GM12878 (cell line): ENCODE results near the gene LAMA2.

Source experiments
- CBFB ChIP-seq: IDR thresholded peaks from 2 replicates; pipeline ENCODE4 v1.6.1; 2016; ENCODE audit warnings: antibody characterized with exemption, low read depth
- CREB1 ChIP-seq: IDR thresholded peaks from 2 replicates; pipeline ENCODE4 v1.6.1; 2012; ENCODE audit warnings: low read depth, mild to moderate bottlenecking, inconsistent platforms
- MYC ChIP-seq: IDR thresholded peaks from 2 replicates; pipeline ENCODE4 v1.6.1; 2011; ENCODE audit warnings: mild to moderate bottlenecking, low read length, moderate library complexity, inconsistent platforms; ENCODE audit not compliant: insufficient read depth, insufficient replicate concordance, insufficient read length, severe bottlenecking
- ZNF24 ChIP-seq: fragments of 450-650 bp; IDR thresholded peaks from 2 replicates; pipeline ENCODE4 v1.6.1; 2017; ENCODE audit warnings: antibody characterized with exemption, mild to moderate bottlenecking

DNA sequence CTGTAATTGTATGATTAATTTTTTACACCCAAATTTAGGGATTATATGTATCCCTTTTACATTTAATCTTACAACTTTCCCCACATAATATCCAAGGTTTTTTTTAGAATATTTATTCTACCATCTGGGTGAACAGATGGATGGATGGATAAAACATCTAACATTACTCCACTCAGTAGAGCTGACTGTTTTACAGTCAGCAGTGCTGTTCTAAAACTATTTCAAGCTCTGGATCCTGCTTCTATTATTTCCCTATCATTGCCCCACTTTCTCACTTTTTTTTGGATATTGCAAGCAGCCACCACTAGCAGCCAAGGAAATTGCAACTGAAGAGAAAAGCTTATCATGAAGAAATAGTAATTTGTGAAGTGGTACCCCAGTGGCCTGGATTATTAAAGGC is 653.3 kb downstream of the LAMA2 start:
- no peak for TF ChIP-seq CREB1
- no peak for TF ChIP-seq ZNF24
- TF ChIP-seq MYC: no peak
- no peak for TF ChIP-seq CBFB
